Activated CD4-positive, CD25-positive, alpha-beta regulatory T cell treated with anti-CD3 and anti-CD28 coated beads, Interleukin-2, amount 50 U/mL, for 24 hours (primary cell): ENCODE measurements around the gene LIMD2.

Source experiments
- ATAC-seq, 2 donors: fragments of 150-1000 bp; cut with Tn5 transposase; one replicate each; pipeline ENCODE4 v1.10.0; 2021; ENCODE audit warnings: mild to moderate bottlenecking in 1 of 2, moderate library complexity in 1 of 2

Gene LIMD2

DNA sequence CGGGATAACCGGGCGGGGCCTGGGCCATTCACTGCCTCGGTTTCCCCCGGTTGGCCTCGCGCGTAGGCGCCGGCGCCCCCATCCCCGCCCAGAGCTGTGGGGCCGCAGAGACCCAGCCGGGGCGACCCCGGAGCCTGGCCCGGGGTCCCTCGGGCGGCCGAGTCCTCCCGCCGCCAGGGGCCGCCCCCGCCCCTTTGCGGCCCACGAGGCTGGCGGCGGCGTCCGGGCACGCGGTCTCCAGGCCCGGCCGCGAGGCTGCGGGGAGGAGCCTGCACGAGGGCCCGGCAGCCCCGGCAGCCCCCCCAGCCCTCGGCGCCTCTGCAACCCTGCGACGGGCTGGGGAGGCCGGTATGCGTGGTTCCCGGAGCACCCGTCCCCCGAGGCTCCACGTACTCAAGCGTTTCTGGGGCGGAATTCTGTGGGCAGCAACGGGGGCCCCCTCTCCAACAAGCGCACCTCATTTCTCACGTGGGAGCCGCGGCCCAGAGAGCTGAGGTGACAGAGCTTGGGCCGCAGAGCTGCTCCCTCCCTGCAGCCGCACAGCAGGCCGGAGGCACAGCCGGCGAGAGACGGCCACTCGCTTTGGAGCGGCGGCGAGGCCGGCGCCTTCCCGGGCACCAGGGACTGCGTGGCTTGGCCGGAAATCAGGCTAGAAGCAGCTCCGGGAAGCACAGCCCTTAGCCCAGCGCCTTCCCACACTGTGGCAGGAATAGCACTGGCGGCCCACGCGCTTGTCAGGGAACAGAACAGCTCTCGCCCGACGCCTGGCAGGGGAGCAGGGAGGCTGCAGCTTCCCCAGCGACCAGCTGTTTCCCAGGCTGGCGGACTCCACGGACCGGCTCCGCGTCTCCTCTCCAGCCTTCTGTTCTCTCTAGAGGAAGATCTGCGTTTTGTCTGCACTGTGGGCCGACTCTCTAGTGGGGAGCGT lies 867 bp upstream of the LIMD2 start:
- ATAC-seq, result peak; percentile 2 to 11

DNA sequence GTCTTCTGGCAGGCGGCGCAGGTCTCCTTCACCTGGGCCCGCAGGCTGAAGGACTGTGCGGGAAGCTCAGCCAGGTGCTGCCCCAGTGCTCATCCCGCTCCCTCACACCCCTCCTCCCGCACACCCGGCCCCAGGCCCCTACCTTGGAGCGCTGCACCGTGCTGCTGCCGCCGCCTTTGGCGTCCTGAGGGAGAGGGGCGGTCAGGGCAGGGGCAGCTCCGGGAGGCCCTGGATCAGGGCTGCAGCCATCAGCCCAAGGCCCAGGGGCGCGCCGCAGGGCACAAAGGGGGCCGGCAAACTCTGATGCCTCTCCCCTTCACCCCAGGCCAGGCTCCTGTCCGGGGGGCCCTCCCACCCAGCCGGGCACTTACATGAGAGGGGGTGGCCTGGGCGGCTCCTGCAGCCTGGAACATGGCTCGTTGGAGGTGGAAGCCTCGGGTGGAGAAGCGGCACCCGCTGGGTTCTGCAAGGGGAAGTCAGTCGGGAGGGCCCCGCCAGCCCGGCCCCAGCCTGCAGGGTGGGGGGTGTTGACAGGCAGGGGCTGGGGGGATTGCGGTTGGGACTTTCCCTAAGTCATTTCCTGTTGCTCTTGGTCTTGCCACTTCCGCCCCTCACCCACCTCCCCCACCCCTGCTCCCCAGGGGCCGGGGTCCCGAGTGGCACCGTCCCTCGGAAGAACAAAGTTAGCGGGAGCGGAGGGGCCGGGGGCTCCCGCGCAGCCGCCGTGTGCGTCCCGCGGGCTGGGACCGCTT lies 863 bp downstream of the LIMD2 start:
- ATAC-seq, result peak; percentile 11 to 21

DNA sequence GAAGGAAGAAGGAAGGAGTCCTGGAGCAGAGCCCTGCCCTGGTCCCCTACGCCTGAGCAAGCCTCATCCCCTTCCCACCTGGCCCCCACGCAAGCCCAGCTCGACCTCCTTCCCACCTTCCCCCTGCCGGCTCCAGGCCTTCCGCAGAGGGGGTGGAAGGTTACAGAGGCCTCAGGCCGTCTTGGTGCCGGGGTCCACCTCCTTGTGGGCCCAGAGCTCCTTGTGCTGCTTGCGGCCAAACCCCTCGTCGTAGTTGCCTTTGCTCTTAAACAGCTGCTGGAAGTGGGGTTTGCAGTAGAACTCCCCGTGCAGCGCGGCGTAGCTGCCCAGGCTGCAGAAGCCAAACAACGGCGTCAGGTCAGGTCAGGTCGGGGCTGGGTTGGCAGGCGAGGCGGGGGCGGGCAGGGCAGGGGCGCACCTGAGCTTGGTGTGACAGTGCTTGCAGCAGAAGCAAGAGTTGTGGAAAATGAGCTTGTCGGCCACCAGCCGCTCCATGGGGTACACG lies 1.5 kb downstream of the LIMD2 start:
- no peak for ATAC-seq

DNA sequence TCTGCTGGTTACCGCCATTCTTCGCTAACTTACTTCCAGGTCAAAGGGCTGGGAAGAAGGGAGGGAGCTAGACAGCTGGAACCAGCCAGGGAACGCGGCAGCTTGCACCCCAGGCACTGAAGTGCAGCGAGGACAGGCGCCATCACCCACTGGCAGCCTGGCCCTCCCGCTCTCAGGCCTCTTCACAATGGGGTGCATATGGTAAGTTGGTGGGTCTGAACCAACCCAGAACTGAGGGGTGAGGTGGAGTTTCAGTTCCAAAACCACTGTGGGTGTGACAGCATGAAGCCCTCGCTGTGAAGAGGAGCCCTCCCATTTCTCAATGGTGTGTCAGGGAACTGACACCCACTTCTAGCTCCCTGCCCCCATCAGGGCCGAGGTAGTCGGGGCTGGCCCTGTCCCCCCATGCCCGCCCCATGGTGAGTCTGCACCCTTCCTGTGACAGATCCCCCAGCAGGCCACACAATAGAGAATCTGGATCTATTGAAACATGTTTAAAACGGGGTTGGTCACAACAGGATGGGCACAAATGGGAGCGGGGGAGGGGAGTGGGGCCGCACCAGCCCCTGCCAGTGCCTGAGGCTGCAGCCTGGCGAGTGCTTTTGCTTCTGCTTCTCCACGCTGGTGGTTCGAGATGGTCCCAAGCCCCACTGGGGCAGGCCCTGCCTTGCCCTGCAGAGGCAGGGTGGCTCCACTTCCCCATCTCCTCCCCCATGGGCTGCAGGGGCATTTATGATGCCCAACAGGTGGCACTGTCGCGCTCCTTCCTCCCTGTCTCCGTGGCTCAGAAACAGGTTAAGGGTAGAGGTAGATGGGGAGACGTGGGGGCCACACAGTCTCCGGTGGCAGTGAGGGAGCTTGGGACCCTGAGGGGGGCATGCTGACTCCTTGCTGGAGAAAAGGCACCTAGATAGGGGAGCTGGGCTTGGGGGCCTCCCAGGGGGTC lies 2.3 kb downstream of the LIMD2 start:
- ATAC-seq, result peak; percentile 53 to 55

DNA sequence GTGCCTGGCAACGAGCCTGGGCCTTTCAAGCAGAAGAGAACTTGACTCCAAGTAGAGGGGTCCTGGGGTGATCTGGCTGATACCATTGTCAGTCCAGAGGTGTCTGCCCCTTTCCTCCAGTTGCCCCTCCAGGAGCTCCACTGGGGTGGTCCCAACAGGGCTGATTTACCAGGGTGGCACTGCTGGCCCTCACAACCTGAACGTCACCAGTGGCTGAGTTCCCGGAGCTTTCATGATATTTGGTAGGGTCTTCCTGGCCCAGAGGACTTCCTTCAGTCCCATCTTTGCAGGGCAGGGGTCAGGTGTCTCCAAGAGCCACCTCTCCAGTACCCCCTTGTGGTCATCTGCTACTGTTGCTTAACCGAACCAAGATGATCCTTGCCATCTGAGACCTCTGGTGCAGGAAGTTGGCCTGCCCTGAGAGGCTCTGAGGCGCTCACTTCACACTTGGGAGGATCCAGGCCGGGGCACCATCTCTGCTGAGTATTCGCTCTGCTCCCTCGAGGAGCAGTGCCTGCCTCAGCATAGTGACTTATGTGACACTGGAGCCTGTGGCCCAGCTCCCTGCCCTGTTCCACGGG lies 3.5 kb downstream of the LIMD2 start:
- ATAC-seq, result no peak

DNA sequence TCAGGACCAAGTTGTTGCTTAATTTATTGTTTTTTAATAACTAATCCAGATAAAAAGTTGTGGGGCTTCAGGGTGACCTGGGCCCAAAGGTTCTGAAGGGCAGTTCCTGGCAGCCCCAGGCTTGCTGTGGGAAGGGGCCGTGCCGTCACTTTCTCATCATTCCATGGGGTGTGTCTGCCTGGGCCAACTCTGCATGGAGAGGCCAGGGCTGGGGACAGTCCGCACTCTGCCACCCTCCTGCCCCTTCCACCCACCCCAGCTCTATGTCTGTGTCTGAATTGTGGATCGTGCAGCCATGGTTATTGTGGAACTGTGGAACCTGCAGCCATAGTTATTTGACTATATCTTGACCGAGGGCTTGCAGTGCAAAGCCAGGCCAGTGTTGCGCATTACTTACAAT lies 4.0 kb downstream of the LIMD2 start:
- ATAC-seq, result no peak

DNA sequence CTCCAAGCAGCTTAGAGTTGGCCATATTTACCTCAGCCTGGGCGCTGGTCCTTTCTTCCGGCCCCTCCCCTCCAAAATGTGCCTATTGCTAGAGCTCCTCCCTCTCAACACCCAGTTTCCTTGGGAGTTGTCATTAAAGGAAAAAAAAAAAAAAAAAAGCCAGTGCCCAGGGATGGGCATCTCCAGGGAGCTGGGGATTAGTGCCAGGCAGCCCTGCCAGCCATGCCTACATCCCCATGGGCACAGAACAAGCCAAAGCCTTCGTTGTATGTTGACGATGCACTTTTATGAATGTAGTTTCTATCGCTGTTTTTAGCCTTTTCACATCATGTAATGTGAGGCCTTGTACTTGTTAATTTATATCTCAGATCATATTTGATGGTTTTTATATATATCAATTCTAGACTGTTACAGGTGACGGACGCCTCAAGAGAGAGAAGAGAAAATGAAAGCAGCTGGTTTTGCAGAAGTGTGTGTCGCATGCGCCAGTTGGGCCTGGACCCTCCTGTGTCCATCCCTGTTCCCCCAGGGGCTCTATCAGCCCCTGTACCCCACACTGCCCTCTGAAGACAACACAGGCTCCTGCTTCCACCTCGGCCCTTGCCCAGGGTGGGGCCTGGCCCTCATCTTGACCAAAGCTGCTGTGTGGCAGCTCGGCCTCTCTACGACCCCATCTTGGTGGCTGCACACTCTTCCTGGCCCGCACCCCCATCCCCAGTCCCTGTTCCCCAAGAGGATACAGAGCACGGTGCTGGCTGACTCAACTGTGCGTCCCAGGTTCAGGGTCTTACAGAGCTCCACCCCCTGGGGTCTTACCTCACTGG lies 4.8 kb downstream of the LIMD2 start:
- ATAC-seq, result no peak

DNA sequence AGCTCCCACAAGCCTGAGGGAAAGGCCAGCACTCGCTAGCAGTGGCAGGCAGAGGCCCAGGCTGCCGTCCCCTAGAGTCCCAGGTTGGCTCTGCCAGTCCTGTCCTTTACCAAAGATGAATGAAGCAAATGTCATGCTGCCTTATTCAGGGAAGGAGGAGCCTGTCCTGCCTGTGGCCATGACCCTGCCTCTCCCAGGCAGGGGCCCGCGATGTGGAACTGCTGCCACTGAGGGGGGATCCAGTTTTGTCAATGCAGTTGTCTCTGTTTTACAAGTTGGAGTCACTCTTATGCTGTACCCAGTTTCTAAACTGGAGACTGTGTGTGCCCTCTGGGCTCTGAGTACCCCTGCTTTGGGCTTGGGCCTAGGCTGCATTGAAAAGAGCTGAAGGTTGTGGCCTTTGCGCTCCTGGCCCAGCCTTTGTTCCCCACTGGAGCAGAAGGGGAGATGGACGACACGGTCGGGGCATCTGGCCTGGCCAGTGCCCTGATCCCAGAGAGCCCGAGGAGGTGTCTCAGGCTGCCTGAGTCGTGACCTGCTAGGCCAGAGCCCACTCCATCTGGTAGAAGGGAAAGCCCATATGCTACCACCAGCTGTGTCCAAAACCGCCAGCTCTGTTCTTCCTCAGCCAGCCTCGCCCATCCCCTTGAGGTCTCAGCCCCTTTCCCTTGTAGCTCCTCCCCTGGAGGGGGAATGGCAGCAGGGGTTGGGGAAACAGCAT lies 5.5 kb downstream of the LIMD2 start:
- ATAC-seq, result no peak

DNA sequence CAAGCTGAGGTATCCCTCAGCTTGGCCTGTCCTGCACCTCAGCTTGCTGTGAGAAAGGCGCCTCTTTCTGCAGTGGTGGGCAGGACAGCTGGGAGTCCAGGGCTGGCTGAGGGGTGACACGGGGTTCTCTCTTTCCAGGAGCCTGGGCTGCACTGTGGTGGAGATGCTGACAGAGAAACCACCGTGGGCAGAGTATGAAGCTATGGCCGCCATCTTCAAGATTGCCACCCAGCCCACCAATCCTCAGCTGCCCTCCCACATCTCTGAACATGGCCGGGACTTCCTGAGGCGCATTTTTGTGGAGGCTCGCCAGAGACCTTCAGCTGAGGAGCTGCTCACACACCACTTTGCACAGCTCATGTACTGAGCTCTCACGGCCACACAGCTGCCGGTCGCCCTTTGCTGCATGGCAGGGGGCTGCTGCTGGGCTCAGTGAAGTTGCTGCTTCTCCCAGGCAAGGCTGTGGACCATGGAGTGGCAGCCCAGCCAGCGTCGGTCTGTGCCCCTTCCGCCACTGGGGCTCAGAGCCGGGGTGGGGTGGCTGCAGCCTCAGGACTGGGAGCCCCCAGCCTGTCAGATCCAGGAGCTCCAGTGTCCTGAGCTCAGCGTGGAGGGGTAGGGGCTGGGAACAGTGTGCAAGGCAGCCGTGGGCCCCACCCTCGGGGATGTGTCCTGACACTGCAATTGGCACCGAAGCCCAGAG lies 6.4 kb downstream of the LIMD2 start:
- no peak for ATAC-seq

DNA sequence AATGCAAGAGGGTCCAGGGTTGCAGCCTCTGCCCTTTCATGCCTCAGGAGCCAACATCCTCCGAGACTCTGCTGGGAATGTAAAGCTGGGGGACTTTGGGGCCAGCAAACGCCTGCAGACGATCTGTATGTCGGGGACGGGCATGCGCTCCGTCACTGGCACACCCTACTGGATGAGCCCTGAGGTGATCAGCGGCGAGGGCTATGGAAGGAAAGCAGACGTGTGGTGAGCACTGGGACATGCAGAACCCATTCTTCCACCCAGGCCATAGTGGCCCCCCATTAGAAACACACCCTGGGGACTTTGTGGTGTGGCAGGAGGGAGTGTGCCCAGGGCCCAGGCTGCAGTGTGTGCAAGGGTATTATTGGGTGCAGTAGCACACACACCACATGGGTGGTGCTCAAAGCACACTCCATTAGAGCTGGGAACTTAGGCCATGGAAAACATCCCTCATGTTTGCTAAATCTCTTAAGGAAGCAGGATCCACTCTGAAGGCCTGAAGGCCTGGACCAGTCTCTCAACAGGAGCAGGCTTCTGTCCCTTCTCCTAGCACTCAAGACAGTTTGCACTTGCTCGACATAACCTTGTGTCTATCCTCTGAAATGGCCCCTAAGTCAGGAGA lies 7.6 kb downstream of the LIMD2 start:
- no peak for ATAC-seq

DNA sequence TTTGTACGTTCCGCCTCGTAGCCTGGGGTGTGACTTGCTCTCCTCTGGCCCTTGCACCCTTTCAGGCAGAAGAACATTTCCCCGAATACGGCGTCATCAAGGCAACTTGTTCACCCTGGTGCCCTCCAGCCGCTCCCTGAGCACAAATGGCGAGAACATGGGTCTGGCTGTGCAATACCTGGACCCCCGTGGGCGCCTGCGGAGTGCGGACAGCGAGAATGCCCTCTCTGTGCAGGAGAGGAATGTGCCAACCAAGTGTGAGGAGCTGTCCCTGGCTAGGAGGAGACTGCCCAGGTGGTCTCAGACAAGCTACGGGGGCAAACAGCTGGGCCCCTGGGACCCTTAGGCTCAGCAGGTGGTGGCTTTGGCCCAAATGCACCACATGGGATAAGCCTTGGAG lies 10.4 kb downstream of the LIMD2 start:
- ATAC-seq, result no peak

DNA sequence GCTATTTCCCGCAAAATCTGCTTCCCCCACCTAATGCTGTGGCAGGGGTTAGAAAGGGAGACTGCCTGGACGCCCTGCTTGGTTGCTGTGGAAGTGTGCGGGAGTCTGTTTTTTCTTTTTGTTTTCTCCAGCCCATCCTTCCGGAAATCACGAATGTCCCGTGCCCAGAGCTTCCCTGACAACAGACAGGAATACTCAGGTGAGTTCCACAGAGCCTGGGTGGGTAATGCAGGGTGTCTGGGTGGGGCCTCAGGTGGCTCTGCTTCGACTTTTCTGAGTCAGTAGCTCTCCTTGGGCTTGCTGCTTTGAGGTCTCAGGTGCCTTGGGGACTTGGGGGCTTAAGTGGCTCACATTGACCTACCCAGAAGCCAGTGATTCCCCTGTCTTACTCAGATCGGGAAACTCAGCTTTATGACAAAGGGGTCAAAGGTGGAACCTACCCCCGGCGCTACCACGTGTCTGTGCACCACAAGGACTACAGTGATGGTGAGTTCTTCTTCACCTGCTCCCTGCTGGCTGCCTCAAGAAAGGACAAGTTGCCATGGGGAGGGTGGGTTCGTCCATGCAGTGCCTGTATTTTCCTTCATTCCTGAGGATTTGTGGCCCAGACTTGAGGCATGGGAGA lies 11.4 kb downstream of the LIMD2 start:
- peak; percentile 35 to 36 for ATAC-seq

DNA sequence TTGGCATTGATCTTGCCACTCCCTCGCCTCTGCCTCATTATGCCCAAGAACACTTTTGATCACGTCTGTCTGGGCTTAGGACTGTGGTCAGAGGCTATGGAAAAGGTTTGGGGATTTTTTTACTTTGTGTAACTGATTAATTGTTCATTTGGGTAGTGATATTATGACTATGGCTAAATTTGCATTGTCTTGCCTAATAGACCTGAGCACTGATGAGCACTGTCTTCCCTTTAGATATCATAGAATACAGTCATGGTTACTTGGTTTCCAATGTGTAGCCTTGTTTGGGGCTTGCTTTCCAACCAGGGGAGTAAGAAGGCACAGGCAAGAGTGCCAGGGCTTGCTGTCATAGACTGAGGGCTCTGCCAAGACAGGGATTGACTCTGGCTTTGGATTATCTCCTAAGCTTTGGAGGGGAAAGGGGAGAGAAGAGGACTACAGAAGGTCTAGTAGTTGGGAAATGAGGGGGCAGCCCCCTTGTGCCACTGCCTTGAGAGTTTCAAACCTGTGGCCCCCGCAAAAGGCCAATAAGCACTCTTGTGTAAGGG lies 13.7 kb downstream of the LIMD2 start:
- peak; percentile 74 to 82 for ATAC-seq

DNA sequence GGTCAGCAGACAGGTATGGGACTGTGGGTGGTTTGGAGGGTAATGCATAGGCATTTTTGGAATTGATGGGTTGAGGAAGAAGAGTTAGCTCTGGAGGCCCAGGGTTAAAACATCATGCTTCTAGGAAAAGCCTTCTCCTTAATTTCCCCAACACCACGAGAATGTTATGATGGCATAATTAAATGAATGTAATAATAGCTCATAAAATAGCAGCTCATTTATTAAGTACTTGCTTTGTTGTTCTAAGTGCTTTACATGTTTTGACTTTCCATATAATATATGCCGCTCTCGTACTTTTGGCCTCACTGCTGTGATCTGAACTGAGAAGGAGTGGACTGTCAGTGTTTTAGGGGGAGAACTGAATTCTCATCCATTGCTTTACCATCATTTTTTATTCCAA lies 14.3 kb downstream of the LIMD2 start:
- no peak for ATAC-seq

DNA sequence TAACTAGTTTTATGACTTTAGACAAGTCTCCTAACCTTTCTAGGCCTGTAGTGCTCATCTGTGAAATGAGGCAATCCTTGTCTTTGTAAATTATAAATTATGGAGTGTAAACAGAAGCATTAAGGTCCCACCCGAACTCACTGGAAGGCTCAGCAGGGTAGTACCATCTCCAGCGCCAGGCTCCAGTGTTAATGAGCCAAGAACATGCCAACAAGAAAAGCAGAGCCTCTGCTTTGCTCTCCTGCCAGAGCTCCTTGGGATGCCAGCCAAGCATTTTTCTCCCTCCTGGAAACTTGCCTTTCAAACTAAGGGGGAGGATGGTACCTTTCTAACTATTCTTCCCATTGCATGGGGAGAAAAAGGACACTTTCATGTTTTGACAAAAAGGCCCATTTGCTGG lies 14.9 kb downstream of the LIMD2 start:
- no peak for ATAC-seq

DNA sequence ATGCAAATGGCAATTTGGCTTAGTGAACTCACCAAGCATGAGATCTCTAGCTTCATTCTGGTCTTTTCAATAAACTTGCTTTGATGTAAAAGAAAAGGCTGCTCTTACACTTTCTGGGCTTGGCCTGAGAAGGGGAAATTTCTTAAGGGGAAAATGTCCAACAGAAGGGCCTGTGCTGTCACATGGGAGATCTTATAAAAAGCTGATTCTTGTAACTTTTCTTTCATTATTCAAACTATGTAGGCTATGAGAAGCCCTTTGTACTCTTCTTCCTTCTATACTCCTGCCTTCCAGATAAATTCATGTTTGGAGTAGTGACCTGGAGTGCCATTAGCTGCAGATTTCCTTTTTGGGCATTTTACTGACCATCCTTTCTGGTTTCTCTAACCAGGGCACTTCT lies 16.9 kb downstream of the LIMD2 start:
- no peak for ATAC-seq

DNA sequence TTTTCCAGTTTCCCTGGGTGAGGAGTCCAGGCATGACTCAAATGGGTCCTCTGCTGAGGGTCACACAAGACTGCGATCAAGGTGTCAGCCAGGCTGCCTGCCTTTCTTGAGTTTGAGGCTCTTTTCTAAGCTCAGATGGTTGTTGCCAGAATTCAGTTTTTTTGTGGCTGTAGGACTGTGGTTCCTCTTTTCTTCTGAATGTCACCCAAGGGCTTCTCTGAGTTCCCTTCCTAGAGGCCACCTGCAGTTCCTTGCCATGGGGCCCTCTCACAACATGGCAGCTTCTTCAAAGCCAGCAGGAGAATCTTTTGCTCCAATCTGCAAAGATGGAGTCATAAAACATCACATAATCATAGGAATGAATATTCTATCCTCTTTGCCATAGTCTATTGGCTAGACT lies 17.5 kb downstream of the LIMD2 start:
- no peak for ATAC-seq

DNA sequence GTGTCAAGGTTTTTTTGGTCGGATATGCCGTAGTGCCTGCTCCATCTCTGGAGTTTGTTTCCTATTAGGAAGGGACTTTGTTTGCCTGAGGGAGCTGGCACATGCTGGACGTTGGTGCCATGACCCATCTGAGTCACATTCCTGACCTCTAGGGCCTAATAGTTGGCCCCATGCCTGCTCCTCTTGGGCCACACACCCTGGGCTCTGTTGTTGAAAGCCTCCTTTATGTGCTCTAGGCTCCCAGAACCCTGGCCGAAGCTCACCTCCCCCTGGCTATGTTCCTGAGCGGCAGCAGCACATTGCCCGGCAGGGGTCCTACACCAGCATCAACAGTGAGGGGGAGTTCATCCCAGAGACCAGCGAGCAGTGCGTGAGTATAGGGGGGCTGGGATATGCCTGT lies 18.4 kb downstream of the LIMD2 start:
- no peak for ATAC-seq

DNA sequence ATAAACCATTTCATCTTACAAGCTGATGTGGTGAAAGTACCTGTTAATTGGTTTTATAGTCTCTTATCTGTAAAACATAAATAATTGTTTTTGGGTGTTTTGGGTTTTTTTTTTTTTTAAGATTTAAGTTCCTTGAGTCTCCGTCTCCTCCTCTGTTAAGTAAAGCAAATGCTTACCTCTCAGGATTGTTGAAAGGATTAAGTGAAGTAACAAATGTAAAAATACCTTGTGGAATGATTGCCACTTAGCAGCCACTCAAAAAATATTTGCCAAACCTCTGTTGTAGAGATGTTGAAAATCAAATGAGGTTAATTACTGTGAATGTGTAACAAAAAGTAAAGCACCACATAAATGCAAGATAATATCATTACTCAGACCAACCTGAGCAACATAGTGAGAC lies 19.2 kb downstream of the LIMD2 start:
- ATAC-seq, result no peak
